HG03460 (cell line): ENCODE data around the gene BTG4.

Experiments
- ATAC-seq: cut with Tn5 transposase; IDR thresholded peaks from one replicate; pipeline ENCODE4 v1.9.1; 2021; ENCODE audit not compliant: unreplicated experiment

The BTG4 gene

DNA sequence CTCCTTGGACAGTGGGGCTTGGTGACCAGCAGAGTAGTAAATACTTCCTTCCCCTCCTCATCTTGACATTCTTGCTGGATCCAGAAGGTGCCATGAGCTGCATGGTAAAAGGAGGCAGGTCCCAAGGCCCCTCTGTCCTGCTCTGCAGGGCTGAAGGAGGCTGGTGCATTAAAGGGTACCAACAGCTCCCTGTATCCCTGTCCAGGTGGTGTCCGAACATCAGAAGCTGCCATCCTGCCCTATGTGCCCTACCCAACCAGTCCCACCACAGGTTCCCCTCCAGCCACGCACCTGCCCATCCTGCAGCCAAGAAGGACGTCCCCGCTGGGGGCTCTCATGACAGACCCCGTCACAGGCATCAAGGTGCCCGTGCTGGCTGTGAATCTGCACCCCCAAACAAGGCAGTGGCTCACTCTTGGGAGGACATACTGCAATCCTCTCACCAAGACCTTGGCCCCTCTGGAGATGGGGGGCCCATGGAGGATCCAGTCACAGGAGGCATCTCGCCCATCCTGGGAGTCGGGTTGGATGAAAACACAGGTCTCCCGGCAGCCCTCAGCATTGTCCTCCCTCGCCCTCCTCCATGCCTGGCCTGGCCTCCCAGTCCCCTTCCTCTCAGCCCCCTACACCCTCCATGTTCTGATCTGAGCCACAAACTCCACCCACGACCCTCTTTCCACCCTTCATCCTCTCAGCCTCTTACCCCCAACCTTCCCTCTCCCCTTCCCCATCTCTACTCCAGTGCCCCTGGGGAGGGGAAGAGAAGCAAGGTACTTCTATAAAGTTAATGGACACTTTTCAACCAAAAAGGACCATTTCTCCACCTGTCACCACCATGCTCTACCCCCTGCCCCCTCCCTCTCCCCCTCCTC lies 55.1 kb downstream of the BTG4 start:
- no peak for ATAC-seq

DNA sequence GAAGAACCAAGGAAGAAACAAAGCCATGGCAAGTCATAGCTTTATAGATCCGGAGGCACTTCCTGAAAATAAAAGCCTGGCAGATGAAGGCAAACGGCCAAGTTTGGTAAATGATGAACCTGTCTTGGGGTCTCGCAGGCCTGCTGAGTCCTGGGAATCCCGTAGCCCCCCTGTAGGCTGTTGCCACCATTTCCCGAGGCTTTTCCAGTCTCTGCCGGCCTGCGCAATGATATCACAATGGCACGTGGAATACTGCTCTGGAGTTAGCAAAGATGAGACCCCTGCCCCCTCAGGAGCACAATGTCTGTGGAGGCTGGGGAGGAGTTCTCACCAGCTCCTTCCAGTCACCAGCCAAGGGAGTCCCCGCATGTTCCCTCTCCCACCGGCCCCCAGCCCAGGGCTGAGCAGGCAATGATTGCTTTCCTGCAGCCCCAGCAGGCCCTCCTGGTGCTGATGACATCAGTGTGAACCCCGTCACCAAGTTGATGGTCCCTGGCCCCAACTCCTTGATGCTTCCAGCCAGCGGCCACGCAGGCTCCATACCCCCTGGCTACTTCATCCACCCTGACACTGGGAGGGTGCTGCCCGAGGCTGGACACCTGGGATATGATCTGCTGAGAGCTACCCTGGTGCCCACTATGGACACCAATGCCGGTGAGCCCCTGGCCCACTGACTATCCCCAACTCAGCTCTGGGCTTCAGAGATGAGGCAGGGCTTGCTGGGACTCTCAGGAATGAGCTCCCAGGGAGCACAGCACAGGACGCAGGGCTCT lies 55.9 kb downstream of the BTG4 start:
- ATAC-seq: no peak

DNA sequence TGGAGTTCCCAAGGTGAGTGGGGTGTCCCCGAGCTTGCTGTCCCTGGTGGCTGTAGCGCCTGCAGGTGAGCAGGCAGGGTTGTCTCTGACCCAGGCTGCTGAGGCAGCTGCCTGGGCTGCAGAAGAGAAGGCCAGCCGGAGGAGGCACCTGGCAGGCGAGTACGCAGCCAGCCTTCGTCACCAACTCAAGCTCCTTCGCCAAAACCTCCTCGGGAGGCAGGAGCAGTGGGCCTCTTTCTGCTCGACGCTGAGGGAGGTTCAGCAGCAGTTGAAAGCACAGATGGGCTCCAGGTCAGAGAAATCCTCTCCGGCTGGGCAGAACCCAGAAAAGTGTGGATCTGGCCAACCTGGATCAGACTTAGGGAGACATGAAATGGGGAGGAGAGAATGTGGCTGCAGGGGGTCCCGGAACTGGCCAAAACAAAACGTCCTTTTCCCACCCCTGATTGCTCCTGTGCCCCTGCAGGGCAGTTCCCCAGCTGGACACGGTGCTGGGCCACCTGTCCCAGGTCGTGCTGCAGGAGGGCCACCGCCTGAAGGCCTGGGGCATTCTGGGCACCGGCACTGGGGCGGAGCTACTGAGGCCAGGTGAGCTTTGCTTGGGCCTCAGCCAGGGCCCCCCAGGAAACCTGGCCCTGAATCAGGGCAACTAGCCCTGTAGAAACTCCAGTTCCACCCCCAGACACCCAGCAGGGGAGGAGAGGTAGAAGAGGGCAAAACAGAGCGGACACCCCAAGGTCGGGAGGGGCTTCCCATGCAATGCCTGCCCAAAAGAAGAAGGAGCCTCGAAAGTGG lies 56.7 kb downstream of the BTG4 start:
- no peak for ATAC-seq

DNA sequence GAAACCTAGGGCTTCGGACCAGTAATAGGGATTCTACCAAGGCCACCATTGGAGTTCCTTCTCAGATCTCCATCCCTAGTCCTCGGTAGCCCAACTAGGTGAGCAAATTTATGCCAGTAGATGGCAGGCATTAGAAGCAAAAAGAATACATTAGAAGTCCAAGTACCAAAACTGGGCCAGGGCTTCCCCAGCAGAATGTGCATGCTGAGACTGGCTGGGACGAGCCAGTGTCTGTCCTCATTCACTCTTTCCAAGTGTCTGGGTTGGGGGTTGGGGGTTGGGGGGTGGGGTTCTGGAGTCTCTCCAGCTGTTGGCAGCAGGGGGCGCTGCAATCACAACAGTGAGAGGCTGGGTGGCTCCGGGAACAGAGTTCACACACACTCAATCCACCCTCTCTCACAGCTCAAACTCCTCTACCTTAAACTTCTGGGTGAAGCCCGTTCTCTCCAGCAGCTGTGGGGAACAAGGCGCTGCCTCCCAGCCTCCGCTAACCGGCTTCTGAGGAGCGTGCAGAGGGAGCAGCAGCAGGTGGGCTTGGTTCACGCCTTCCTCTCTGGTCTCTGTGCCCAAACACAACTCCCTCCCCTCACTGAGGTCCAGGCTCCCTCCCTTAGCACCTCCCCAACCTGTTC lies 57.5 kb downstream of the BTG4 start:
- no peak for ATAC-seq

DNA sequence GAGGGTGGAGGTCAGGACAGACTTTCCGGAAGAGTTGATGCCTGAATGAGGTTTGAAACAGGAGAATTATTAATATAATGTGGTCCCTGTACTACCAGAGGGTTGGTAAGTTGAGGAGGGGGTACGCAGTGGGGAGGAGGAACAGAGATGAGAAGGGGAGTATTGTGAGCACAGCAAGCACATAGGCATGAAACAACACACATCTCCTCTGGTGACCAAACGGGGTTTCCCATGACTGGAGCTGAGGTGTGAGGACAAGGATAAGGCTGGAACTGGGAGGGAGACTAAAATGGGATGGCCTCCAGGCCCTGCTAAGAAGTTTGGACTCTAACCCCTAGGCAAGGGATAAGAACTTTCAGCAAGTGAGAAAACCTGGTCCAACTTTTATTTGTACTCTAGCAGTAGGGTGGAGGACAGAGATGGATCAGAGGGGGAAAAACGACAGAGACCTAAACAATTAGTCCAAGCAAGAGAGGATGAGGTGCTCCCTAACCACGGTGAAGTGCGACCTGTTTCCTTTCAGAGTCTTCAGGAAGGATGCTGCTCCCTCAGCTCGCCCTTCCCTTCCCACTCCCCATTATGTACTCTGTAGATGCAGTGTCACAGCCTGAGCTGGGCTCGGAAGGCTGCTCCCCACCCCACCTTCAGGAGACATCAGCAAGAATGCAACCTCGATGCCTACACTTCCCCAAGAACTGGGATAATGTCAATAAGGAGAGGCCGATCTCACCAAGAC lies 59.2 kb downstream of the BTG4 start:
- ATAC-seq: no peak

DNA sequence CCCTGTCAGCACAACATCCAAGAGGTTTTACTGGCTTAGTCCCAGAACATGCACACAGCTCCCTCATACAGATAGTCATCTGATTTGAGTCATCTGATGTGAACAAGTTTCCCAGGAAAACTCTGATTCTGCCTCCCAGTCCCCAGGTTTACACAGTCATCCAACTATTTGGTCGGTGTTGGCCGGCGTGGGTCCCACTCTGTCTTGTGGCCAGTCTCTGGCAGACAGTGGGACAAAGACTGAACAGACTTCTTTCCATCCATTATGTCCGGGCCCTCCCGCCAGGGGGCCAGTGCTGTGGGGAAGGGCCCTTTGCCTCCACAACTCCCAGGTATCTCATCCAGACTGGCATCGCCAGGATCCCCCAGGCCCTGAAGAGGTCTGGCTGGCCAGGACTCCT lies 60.0 kb downstream of the BTG4 start:
- ATAC-seq: no peak

DNA sequence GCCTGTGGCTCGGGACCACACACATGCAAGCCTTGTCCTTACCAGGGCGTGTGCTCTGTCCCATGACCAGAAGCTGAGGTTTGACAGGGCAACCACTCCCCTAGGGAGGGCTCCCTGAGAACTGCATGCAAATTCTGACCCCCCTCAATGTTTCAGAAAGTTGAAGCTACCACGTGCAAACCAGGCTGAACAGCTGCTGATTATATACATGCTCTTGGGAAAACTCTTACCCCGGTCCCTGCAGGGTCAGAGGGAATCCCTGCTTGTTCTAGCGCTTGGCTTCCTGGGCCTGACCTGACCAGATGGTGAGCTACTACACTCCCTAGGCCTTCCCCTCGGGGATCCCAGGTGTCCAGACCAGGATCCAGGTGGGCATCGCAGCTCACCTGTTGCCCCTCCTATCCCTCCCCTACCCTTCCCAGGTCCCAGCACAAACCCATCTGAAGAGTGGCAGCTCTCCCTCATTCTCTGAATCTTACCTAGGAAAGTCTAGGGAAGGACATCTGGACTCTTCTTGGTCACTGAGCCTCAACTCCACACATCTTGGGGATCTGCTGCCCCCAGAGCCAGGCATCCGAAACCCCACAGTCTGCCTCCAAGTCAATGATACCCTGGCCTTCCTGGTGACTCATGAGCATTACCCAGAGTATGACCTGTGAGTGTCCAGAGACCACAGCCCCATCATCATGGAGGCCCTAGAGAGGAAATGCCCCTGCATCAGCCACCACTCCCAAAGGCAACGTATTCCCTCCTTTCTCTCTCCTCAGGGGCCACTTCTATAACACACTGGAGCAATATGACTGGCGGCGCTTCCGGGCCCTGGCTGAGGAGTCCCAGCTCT lies 61.5 kb downstream of the BTG4 start:
- ATAC-seq: peak; percentile 83

DNA sequence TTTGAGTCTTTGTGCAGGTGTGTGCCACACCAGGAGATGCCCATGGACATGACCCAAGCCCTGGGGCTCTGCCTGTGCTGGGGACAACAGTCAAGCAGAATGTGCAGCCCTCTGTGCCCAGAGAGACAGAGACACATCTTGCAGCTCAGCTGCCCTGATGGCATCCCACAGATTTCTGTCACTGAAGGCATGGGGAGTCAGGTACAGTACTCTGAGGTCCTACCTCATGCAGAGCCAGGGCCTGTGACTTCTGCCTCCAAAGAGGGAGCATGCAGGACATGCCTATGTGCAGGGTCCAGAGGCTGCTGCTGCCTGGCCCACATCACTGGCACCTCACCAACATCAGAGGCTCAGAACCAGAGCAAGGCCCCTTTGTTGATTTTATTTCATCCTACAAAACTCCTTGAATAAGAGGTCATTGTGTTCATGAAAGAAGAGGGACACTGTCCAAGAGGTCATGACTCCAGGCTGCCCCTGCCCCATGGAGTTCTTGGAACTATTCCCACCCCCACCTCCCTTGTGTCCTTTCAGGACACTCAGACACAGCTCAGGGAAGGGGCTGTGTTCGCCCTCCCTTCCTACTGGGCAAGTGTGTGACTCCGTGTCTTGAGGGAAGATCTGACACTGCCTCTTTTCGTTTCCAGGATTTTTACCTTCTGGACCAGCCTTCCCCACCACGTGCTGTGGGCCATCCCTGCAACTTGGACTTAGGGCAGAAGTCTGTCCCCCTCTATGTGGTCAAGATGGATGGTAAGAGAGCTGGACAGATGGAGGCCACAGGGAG lies 62.3 kb downstream of the BTG4 start:
- ATAC-seq: peak; percentile 3

DNA sequence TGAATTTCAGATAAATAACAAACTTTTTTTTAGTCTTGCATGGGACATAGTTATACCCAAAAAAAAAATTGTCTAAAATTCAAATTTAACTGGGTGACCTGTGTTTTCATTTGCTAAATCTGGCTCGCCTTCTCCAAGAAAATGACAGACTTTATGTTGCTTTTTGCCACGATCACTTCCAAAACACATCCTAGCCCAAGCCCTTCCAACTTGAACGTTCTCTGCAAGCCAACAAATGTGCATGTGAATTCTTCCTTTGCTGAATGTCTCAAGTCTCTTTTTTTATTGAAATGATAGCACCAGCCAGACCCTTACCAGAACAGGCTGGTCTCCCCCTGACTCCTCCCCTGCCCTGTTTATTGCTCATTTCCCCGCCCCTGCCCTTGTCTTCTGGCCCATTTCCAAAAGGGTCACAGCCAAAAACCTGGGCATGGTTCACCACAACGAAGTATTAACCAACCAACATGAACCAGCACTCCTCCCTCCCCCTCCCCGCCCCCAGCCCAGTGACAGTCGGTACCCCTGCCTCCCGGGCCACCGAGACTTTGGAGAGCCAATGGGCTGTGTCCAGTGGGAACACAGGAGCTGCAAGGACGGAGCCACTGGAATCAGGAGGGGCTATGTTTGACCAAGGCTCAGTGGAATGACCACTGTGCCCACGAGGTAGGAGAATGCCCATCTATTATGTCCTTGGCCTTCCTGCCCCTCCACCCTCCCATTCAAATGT lies 63.2 kb downstream of the BTG4 start:
- ATAC-seq: no peak

DNA sequence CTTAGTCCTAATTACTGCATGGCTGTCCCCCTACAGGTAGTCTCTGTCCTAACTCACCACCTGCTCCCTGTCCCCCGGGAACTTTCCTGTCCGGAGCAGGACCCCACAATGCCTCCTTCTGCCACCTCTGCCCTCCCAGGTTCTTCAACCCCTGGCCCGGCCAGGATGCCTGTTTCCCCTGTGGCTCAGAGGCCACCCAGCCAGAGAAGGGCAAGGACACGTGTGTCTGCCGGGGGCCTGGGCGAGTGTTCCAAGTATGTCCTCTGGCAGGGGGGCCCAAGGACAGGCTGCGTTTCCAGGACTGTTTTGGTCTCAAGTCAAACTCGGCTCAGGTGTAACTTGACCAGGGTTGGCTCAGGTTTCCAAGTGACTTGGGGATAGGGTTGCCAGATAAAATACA lies 63.8 kb downstream of the BTG4 start:
- ATAC-seq: no peak

DNA sequence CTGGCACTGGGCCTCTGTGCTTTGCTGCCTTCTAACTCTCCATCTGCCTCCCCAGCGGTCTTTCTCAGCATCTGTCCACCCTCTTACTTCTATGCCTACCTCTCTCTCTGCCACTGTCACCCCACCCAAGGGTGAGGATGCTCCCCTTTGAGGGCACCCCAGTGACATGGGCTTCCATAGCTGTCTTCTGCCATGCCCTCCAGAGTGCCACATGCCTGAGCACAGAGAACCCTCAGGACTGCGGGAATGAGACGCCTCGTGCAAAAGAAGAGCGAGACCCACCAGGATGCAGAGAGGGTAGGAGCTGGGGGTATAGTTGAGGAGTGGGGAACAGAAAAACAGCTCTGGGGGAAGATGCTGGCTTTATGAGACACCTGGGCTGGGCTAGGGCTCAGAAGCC lies 64.3 kb downstream of the BTG4 start:
- no peak for ATAC-seq

DNA sequence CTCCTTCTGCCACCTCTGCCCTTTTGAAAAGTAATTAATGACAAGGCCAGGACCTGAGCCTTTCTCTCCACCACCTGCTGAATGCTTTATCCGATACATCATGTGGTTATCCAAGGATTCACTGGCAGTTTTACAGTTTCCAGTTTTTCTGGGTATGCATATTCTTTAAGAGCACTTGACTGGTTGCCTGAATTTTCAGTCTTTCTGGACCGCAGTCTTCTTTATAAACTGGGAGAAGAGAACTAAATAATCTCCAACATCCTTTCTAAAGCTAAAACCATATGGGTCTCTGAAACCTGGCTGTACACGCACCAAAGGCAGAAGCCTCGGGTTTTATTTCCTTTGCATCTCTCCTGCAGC lies 65.1 kb downstream of the BTG4 start:
- no peak for ATAC-seq

DNA sequence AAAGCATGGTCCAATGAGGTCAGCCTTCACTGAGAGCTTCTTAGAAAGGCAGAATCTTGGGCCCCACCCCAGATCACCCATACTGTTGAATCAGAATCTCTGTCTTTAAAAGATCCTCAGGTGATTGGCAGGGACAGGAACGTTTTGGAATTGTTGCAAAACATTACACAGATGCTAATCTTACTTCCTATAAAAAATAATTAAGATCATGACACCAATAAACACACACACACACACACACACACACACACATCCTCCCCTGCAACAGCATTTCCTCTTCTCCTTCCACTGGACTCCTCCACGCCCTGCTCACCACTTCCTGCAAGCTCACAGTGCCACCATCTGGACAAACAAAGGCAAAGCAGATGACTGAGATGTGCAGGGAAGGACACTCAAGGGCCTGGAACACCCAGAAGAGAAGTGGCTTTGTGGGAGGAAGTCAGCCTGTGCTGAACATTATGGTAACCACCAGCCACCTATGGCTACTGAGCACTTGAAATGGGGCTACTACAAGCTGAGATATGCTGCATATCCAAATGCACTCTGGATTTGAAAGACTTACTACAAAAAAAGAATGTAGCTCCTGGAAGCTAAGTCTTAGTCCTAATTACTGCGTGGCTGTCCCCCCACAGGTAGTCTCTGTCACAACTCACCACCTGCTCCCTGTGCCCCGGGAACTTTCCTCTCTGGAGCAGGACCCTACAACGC lies 65.6 kb downstream of the BTG4 start:
- peak; percentile 88 for ATAC-seq

DNA sequence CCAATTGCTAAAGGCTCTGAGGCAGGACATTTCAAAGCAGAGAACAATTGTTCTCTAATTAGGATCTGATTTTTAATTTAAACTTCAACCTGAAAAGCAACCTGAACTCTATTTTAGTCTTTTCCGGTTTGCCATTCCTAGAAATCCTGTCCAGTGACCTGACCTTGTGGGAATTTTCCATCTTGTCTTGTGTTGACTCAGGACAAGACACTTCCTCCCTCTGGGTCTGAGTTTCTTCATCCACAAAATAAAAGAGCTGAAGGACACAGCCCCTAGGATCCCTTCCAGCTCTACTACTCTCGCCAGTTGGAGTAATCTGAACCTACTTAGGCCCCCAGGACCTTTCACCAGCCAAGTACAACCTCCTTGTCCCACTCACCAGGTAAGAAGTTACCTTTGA lies 66.6 kb downstream of the BTG4 start:
- ATAC-seq: no peak
